Measurements from ENCODE around the gene TSPAN3.

The TSPAN3 gene

DNA sequence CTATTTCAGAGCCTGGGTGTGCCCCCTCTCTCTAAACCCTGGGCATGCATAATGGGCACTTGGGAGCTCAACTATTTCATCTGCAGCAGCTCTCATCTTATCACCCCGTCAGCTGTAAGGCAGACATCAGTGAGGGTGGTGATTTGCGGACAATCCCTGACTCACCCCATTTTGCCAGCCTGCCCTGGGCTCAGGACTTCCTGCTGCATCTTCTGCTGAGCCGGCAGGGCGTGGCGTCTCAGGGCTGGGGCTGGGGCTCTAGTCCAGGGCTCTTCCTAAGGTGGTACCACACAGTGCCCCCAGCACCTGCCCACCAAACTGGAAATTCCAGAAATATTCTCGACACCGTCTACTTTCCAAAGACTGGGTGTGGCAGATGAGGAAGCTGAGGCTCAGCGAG, 76.9 kb downstream of the TSPAN3 start:
- no peaks in the 10 kb centered on the region for H3K27me3 ChIP-seq (ENCODE audit: insufficient read depth, insufficient read length)
- peaks cover 20% of the 10 kb centered on the region for H3K4me1 ChIP-seq (ENCODE audit: insufficient read depth, insufficient read length)
- H3K4me3 ChIP-seq (ENCODE audit: insufficient read length, low read depth), result no peak overlapping the region
- TF ChIP-seq SUZ12 (IDR thresholded peaks at IDR 0.05; ENCODE audit: extremely low read depth, insufficient read depth, insufficient read length) (no peak), ZNF274 (IDR thresholded peaks at IDR 0.05; ENCODE audit: low read depth, low read length) (no peak), YY1 (IDR thresholded peaks at IDR 0.05; ENCODE audit: insufficient read depth, insufficient read length) (no peak)
- H3K9me3 ChIP-seq (ENCODE audit: insufficient read depth, low read length), result no peaks in the 10 kb centered on the region
- no peak for DNase-seq (ENCODE audit: low read depth, low spot score)
- H3K9ac ChIP-seq (ENCODE audit: insufficient read length, low read depth), result no peak overlapping the region
- H3K36me3 ChIP-seq (ENCODE audit: insufficient read depth, insufficient read length, low read length), result no peaks in the 10 kb centered on the region

GRCh38 chr15:76993114-76993725, 77.7 kb downstream of the TSPAN3 start:
- H3K27me3 ChIP-seq (ENCODE audit: insufficient read depth, insufficient read length), result no peaks in the 10 kb centered on the region
- no peaks in the 10 kb centered on the region for H3K36me3 ChIP-seq (ENCODE audit: insufficient read depth, insufficient read length, low read length)
- H3K9ac ChIP-seq (ENCODE audit: insufficient read length, low read depth), result no peak overlapping the region
- no peaks in the 10 kb centered on the region for H3K9me3 ChIP-seq (ENCODE audit: insufficient read depth, low read length)
- H3K4me1 ChIP-seq (ENCODE audit: insufficient read depth, insufficient read length), result peaks cover 28% of the 10 kb centered on the region
- no peak for DNase-seq (ENCODE audit: low read depth, low spot score)
- H3K4me3 ChIP-seq (ENCODE audit: insufficient read length, low read depth), result no peak overlapping the region
- TF ChIP-seq SUZ12 (IDR thresholded peaks at IDR 0.05; ENCODE audit: extremely low read depth, insufficient read depth, insufficient read length), result no peak
- TF ChIP-seq ZNF274 (IDR thresholded peaks at IDR 0.05; ENCODE audit: low read depth, low read length), result no peak
- TF ChIP-seq YY1 (IDR thresholded peaks at IDR 0.05; ENCODE audit: insufficient read depth, insufficient read length), result no peak

DNA sequence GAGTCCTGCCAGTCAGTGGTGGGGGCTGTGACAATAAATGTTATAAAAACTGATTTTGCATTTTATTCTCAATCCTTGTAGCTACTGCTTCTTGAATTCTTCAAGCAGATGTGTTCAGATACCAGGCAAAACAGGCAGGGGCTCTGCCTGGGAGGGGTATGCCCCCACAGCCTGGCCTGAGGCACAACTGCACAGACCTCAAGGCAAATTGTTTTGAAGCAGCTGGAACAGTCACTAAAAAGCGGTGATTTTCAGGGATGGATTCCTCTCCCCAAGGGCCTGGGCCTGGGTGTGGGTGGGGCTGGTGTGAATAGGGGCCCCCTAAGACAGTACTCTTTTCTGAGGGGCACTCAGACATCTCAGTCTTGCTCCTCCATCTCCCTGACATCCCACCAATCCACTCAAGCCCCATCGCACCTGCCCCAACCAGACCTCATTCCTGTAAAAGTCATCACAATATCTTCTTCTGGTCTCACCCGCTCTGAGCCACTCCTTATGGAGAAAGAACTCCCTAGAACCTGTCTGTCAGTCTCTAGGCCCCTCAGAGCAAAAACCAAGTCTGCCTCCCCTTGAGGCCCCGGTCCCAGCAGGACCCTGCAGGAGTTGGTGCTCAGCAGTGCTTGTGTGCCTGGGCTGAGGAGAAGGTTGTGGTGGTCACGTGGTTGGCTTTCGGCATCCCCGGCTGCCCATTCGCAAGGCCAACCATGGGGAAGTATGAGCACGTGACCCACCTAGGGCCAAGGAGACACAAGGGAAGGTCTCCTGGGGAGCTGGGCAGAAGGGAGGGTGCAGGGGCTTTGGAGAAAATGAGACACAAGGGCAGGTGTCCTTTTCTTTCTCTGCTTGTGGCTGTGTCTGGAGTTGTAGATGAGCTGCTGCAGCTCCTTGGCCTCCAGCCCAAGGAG, 78.9 kb downstream of the TSPAN3 start:
- no peak for DNase-seq (ENCODE audit: low read depth, low spot score)
- H3K36me3 ChIP-seq (ENCODE audit: insufficient read depth, insufficient read length, low read length), result no peaks in the 10 kb centered on the region
- H3K4me1 ChIP-seq (ENCODE audit: insufficient read depth, insufficient read length), result peaks cover 28% of the 10 kb centered on the region
- H3K4me3 ChIP-seq (ENCODE audit: insufficient read length, low read depth), result no peak overlapping the region
- H3K9me3 ChIP-seq (ENCODE audit: insufficient read depth, low read length), result no peaks in the 10 kb centered on the region
- H3K27me3 ChIP-seq (ENCODE audit: insufficient read depth, insufficient read length), result no peaks in the 10 kb centered on the region
- TF ChIP-seq SUZ12 (IDR thresholded peaks at IDR 0.05; ENCODE audit: extremely low read depth, insufficient read depth, insufficient read length) (no peak), YY1 (IDR thresholded peaks at IDR 0.05; ENCODE audit: insufficient read depth, insufficient read length) (no peak), ZNF274 (IDR thresholded peaks at IDR 0.05; ENCODE audit: low read depth, low read length) (no peak)
- H3K9ac ChIP-seq (ENCODE audit: insufficient read length, low read depth), result no peak overlapping the region

Measured in NT2/D1 (cell line).